HFF-Myc (cell line): Measurements from ENCODE around the gene SERPINH1.
A peak's percentile ranks its signal among the peaks of the same experiment; 100 is the strongest.

Source experiments
- DNase-seq: peaks from one replicate; pipeline ENCODE4 v3.0.0-alpha.2; 2011; ENCODE audit warnings: low read depth; ENCODE audit errors: extremely low read depth
- H3K4me3 ChIP-seq: replicated peaks from 2 replicates; pipeline ENCODE4 v1.5.1; 2011; ENCODE audit warnings: low read depth, mild to moderate bottlenecking, control low read depth, low read length
- TF ChIP-seq, protein P1 (sequence below): IDR thresholded peaks from 2 replicates; pipeline ENCODE4 v1.5.1; 2012; ENCODE audit warnings: mild to moderate bottlenecking, low read depth, low read length, control low read depth; ENCODE audit errors: missing control alignments

The SERPINH1 gene

DNA sequence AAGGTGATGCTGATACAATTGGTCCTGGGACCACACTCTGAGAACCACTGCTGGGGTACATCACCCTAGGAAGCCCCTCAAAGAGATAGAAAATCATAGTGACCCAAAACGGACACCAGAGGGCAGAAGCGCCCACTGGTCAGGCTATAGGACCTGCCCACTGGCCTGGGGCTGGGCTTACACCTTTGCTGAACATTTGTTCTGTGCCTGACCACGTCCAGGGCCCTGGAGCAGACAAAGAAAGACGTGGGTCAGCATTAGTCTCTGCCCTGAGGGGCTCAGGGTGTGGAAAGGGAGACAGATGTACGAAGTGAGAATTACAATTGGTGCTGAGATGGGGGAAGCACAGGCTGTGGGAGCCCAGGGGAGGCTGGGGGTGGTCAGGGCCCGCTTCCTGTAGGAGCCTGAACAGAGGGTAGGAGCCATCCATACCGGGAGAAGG lies 14.4 kb upstream of the SERPINH1 start:
- TF ChIP-seq, protein P1, sequence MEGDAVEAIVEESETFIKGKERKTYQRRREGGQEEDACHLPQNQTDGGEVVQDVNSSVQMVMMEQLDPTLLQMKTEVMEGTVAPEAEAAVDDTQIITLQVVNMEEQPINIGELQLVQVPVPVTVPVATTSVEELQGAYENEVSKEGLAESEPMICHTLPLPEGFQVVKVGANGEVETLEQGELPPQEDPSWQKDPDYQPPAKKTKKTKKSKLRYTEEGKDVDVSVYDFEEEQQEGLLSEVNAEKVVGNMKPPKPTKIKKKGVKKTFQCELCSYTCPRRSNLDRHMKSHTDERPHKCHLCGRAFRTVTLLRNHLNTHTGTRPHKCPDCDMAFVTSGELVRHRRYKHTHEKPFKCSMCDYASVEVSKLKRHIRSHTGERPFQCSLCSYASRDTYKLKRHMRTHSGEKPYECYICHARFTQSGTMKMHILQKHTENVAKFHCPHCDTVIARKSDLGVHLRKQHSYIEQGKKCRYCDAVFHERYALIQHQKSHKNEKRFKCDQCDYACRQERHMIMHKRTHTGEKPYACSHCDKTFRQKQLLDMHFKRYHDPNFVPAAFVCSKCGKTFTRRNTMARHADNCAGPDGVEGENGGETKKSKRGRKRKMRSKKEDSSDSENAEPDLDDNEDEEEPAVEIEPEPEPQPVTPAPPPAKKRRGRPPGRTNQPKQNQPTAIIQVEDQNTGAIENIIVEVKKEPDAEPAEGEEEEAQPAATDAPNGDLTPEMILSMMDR, result peak; percentile 85
- H3K4me3 ChIP-seq, result no peak overlapping the region
- DNase-seq, result no peak

DNA sequence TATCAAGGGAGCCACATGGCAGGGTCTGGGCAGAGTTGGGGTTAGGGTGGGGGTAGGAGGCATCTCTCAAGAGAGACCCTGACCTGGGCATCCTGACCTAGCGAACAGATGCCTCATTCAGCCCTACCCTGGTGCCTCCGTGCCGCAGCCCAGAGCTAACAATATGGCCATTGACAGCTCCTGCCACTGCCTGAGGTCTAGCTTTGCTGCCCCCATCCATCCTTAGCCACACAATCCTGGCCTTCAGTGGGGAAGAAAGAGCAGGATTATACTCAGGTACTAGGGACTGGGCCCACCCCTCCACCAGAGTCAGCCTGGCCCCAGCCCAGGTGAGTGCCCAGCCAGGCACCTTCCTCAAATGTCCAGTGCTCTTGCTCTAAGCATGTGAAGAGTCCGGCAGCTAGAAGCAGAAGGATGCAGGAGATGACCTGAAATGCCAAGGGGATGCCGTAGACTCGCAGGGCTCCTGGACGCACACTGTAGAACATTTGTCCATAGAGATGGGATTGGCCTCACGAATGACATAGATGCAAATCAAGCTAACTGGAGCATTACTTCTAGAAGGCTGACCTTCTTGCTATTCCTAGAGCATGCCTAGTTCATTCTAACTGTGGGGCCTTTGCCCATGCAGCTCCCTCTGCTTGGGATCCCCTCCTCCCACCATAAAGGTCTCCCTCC lies 13.3 kb upstream of the SERPINH1 start:
- TF ChIP-seq, protein P1, result no peak
- H3K4me3 ChIP-seq, result no peak overlapping the region
- DNase-seq, result no peak

DNA sequence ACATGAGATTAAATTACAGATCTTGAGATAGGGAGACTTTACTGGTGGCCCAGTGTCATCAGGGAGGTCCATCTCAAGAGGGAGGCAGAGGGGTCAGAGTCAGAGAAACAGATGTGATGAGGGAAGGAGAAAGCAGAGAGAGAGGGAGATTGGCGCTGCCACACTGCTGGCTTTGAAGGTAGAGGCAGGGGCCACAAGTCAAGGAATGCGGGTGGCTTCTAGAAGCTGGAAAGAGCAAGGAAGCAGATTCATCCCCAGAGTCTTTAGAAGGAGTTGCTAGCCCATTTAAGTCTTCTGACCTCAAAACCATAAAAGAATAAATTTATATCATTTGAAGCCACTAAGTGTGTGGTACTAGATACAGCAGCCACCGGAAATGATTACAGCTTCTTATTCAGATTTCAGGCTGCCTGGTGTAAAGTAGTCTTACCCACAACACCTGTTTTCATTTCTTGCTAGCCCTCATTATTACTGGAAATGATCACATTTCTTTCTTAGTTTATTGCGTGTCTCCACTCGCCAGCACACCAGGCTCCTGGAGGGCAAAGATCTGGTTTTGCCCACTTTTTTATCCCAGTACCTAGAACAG lies 12.6 kb upstream of the SERPINH1 start:
- no peak overlapping the region for H3K4me3 ChIP-seq
- TF ChIP-seq, protein P1, result no peak
- DNase-seq, result no peak

DNA sequence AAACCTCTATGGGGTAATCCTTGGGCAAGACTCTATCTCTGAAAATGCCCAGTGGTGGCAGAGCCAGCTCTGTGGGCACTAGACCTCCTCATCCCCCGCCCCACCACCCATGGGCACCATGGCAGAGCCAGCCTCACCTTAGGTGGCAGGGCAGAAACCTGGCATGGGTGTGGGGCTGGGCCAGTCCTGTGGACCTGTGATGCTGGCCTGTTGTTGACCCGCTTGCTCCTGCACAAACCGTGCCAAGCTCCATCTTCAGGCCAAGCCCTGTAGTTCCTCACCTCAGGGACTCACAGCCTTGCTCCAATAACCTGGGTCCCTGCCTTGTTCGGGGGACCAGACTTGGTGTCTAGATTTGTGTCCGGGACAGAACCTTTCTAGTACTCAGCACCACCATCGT lies 8.9 kb upstream of the SERPINH1 start:
- no peak for DNase-seq
- H3K4me3 ChIP-seq, result no peak overlapping the region
- TF ChIP-seq, protein P1, result no peak

DNA sequence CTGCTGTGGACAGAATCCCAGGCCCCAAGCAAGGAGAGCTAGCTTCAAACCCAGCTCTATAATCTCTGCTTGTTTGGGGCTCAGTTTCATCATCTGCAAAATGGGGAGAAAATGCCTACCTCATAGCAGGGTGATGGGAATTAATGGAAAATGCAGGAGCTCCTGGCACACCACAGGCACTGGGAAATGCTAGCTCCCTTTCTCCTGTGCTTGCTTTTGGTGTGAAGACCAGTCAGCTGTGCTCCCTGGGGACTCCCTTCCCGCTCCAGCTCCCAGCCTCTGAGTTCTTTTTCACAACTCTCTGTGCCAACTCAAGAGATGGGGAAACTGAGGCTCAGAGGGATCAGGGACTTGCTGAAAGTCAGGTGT lies 8.2 kb upstream of the SERPINH1 start:
- no peak for DNase-seq
- H3K4me3 ChIP-seq, result no peak overlapping the region
- TF ChIP-seq, protein P1, result no peak

DNA sequence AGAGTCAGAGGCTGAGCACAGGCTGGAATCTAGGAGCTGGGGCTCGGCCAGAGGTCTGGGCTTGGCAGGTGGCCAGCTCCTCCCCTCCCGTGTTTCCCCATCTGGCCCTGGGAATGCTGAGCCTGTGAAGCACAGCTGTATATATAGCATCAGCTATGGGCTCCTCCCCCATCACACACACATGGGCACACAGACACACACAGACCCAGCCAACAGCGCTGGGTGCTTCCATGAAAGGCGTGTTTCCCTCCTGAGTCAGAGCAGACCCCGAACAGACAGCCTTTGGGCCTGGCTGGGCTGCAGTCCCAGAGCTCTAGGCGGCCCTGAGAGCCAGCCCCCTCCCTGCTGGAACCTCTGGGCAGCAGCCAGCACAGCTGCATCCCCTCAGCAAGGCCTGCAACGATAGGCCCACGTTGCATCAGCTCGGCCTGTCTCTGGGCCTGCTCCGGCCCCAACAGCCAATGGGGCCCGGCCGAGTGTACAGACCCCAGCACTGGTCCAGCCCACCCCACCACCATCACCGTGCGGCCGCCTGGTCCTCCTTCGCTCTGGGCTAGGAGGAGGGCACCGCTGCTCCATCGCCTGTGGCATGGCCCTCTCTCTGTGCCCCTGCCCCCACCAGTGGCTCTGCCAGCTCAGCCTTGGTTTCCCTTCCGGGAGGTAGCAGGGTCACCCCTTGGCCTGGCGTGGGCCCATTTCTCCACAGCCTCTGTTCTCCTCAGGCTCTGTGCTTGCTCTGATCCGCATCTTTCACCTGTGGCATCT lies 7.6 kb upstream of the SERPINH1 start:
- peak overlapping the region; percentile 31 for H3K4me3 ChIP-seq
- TF ChIP-seq, protein P1, result no peak
- DNase-seq, result peak; percentile 100
